HG03175 (cell line): ENCODE results near the gene ZNF254.
"Not testable (repeated sequence)": the region's sequence is repeated elsewhere in the genome, so short reads cannot be mapped to it uniquely, and the experiment has no call there.

ENCODE experiments used
- ATAC-seq: cut with Tn5 transposase; IDR thresholded peaks from one replicate; pipeline ENCODE4 v1.9.1; 2021; ENCODE audit warnings: mild to moderate bottlenecking, moderate library complexity; ENCODE audit not compliant: unreplicated experiment

ZNF254 gene

DNA sequence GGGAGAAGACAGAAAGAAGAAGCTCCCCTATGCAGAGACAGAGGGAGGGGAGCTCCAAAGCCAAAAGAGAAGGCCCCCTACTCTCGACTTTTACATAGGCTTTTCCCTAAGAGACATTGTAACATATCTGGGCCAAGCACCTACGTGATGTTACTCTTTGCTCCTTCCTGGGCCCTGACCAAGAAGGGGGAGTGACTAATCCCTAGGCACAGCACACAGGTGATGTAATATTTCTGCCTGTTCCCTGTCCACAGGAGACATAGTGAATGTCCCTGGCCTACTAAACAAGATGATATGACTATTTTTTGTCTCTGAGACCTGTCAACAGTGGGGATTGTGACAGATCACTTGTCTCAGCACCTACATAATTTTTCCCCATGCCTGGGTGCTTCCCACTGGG lies 15.9 kb upstream of the ZNF254 start:
- ATAC-seq = no peak

DNA sequence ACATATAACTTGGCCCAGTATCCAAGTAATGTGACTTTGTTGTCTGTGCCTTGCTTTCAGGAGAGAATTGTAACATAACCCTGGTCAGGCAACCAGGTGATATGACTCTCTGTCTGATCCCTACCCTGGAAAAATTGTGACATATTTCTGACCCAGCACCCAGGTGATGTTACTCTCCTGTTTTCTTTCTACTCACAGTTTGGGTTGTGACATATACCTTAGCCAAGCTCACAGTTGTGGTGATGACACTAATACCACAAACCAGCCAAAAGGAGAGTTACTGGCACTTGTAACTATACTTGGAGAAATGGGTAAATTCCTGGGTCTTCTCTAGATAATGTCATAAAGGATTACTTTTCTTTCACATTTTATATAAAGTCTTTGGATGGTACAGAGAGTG lies 14.3 kb upstream of the ZNF254 start:
- no peak for ATAC-seq

DNA sequence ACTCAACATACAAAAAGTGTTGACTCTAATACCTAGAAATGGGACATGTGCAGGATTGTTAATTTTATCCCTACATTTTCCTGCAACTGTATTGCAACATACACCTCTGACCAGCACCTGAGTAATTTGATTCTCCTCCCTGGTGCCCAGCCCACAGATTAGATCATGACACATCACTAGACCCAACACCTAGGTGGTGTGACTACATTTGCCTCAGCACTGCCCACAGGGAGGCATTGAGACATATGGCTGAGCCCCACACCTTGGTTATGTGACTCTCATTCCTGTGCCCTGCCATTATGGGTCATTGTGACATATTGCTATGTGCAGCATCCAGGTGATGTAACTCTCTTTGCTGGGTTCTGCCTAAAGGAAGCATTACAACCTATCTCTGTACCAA lies 13.2 kb upstream of the ZNF254 start:
- no peak for ATAC-seq

DNA sequence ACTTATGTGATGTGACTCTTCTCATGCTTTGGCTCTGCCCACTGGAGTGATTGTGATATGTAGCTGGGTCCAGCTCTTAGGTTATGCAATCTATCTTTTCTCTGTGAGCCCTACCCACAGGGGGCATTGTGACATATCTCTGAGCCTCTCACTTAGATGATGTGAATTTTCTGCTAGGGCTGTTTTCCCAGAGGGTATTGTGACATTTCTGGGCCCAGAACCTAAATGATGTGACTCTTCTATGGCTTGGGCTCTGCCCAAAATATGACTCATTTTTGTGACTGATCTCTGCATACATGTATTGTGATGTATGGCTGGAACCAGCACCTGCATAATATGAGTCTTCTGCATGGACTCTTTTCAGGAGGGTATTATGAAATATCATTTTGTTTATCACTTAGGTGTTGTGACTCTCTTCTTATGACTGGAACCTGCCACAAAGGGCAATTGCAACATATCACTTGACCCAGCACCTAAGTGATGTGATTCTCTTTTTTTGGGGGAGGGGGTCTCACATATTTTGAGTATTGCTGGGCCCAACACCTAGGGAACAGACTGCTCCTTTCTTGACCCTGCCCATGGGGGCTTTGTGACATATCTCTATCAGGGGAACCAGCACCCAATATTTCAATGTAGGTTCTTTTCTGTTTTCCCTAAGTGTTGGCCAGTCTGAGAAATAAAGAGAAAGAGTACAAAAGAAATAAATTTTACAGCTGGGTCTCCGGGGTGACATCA lies 12.1 kb upstream of the ZNF254 start:
- no peak for ATAC-seq

DNA sequence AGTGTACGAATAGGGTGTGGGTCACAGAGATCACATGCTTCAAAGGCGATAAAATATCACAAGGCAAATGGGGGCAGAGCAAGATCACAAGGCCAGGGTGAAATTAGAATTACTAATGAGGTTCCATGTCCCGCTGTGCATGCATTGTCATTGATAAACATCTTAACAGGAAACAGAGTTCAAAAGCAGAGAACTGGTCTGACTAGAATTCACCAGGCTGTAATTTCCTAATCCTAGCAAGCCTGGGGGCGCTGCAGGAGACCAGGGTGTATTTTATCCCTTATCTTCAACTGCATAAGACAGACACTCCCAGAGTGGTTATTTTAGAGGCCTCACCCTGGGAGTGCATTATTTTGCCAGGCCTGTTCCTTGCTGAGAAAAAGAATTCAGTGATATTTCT lies 11.5 kb upstream of the ZNF254 start:
- not testable (repeated sequence) for ATAC-seq

DNA sequence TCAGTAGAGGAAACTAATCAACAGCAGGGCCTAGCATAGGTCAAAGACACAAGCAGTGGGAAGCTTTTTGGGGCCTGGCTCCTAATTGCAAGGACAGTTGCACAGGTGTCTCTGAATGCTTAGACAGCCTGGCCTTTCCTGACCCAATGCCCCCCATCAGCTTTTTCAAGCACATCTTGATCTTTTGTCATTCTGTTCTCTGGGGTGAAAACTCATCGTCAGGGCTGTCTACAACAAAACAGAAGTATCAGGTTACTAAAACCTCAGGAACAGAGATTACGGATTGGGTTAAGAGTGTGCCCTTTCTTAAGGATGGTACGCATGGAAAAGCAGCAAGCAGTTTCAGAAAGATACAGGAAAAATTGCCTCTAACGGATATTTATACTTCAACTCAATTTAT lies 8.3 kb upstream of the ZNF254 start:
- no peak for ATAC-seq

DNA sequence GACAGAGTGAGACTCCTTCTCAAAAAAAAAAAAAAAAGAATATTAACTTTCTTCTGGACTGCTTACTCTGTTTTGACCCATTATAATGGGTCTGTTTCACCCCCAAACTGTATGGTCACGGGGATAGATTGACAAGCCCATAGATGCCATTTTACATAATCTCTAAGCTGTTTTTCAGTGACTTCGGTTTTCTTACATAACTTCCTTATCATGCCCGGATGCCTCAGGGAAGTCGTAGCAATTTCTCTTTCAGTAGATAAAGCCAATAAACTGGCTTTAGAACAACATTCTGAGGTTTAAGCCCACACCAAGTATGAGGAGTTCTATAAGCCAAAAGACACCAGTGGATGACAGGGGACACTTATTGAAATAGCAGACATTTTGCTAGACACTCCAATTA lies 5.9 kb upstream of the ZNF254 start:
- no peak for ATAC-seq

DNA sequence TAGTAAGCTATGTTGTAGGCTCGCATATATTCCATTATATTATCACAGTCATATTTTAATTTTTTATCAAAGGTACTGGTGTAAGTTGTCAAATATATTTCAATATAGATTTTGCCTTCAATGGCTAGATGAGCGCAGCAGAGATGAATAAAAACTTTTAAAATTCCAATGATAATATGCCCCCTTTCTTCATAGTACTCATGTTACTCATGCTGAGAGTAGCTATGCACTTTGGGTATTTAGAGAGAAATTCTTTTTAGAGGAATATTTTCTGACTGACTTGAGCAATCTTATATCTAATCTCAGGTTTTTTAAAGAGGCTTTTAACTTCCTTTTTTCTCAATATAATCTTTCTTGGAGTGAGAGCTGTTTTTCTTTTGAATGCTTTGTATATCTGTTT lies 11.4 kb downstream of the ZNF254 start:
- no peak for ATAC-seq

DNA sequence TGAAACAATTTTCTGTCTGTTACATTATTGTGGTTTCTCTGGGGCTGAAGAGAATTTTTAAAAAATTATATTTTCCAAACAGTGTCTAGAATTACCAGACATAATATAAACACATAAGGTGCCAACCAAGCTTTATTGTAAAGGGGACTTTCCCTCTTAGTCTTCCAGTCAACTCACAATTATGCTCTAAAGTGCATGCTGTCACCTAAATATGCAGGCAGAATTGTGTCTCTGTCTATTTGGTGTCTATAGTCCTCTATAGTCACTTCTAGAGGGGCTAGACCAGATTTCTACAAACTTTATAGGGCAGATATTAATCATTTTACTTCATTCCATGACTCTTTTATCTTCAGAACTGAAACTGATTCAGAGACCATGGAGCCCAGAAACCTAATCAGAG lies 12.8 kb downstream of the ZNF254 start:
- no peak for ATAC-seq

DNA sequence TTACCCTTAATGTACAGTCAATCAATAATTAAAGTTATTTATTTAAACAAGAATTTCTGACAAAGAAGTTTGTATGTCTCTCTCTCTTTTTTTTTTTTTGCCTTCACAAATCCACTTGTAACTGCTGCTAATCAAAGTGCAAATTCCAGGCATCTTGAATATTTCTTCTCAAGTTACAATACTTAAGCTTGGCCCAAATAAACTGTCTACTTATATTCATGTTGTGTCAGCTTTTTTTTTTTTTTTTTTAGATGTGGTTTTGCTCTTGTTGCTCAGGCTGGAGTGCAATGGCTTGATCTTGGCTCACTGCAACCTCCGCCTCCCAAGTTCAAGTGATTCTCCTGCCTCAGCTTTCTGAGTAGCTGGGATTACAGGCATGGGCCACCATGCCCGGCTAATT lies 13.6 kb downstream of the ZNF254 start:
- not testable (repeated sequence) for ATAC-seq

DNA sequence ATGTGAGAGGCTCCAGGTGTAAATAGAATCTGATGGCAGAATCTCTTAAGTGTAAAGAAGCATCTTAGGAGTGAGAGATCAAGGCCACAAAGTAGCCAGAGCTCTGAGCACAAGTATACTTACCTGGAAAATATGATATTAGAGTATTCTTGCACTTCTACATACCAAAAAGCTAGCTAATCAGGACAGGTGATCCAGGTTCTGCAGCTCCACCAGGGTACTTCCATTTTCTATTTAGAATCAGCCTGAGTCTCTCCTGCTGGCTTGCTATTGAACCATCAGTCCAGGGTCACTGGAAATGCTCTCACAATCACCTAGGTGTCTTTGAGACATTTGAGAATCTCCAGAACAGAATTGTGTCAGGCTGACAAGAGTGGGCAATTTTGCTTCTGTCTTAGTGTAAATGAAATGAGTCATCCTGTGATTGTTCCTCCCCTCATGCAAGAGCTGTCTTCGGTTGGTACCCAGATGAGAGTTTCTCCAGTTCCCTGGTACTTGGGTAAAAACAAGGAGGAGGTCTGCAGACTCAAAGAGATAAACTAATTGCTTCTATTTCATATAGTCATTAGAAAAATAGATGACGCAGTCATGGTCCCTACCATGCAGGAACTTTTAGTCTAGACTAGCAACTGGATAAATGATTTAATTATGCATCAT lies 14.6 kb downstream of the ZNF254 start:
- ATAC-seq = no peak

DNA sequence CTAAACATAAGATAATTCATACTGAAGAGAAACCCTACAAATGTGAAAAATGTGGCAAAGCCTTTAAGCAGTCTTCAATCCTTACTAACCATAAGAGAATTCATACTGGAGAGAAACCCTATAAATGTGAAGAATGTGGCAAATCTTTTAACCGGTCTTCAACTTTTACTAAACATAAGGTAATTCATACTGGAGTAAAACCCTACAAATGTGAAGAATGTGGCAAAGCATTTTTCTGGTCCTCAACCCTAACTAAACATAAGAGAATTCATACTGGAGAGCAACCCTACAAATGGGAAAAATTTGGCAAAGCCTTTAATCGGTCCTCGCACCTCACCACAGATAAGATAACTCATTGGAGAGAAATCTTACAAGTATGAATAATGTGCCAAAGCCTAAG lies 40.6 kb downstream of the ZNF254 start:
- ATAC-seq = no peak

DNA sequence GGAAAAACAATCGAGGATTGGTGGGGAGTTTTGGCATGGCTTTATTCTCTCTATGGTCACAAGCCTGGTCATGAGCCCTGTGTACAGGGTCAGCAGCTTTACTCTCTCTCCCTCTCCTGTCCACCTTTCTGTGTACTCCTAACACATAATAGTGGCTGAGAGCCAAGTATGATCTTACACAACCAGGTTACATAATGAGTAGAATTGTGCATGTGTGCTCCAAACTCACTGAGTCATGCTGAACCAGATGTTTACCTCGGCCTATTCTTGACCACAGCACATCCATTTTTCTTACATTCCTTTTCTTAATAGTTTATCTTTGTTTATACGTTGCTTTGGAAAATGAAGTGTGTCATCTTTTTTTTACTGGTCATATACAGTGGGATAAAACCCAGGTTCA lies 53.1 kb downstream of the ZNF254 start:
- ATAC-seq = no peak

DNA sequence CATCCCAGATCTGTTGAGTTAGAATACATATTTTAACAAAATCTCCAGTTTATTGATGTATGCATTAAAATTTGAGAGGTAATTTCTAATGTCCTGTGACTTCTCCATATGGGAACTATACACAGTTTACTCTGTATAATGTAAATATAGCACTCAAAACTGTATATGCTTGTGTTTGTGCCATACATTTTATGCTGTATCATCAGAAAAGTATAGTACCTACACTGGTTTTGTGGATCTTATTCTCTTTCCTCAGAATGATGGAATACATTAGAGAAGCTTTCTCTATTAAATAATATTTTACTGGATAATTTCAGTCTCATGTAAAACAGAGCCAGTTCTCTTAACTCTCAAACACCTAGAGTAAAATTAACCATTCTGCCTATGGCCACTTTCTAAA lies 53.6 kb downstream of the ZNF254 start:
- ATAC-seq = no peak

DNA sequence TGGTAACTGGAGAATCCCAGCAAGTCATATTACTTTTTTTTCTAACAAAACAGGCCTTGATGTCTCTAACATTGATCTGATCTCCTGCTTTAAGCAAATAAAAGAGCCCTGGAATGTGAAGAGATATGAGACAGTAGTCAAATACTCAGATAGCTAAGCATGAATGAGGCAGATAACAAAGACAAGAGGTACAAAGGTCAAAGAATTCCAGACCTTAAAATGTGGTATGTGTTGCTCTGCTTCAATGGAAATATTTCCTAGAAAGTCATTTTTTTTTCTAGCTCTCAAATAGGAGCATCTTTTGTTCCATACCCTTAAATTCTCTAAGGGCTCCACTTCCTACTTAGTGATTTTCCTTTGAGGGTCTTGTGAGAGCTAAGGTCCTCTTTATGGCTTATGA lies 54.6 kb downstream of the ZNF254 start:
- ATAC-seq = no peak

DNA sequence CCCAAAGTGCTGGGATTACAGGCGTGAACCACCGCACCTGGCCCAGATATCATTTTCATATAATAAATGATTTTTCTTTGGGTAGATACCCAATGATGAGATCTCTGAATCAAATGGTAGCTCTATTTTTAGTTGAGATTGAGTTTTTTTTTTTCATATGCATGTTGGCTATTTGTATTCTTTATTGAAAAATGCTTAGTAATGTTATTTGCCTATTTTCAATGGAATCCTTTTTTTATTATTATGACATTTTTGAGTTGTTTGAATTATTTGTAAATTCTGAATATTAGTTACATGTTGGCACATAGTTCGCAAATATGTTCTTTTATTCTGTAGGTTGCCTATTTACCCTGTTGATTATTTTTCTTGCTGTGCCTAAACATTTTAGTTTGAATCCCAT lies 55.8 kb downstream of the ZNF254 start:
- ATAC-seq = no peak

DNA sequence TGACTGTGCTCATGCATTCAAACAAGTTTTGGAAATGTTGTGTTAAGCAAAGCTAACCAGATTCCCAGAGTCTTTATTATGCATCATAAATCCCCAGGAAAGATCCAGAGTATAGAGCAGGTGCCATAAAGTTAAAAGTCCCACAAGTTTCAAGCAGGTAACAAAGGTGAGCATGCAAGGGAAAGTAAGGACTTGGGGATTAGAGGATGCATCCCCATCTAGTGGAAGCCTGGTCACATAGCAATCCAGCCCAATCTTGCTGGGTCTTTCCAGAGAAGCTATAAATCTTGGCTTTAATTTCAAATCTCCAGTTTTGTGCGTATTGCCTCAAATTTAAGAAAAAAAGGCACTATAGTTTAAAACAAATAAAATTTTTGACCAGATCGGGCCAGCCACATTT lies 72.7 kb downstream of the ZNF254 start:
- no peak for ATAC-seq

DNA sequence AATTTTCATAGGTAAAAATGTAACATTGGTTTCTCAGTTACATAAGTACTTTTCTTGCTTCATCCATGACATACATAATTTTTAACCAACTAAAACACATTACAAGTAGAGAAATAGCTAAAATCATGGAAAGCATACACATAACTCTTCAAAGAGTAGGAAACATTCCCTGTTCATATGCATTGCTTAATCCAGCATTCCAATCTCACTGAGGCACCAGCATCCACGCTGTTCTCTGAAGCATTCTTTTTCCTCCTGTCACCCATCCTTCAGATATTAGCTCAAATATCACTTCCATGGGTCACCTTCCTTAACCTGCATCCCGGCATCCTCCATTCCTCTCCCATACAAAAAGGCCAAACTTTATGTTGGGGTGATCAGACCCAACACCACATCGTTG lies 79.1 kb downstream of the ZNF254 start:
- no peak for ATAC-seq

DNA sequence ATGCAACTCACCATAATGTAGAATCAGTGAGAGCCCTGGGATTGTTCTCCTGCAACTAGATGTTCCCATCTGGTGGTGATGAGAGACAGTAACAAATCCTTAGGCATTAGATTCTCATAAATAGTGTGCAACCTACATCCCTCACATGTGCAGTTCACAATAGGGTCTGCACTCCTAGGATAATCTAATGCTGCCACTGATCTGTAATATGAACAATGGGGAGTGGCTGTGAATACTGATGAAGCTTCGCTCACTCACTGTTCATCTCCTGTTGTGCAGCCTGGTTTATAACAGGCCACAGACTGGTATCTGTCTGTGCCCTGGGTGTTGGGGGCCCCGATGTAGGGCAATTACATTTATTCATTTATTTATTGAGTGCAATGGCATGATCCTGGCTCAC lies 86.9 kb downstream of the ZNF254 start:
- no peak for ATAC-seq

DNA sequence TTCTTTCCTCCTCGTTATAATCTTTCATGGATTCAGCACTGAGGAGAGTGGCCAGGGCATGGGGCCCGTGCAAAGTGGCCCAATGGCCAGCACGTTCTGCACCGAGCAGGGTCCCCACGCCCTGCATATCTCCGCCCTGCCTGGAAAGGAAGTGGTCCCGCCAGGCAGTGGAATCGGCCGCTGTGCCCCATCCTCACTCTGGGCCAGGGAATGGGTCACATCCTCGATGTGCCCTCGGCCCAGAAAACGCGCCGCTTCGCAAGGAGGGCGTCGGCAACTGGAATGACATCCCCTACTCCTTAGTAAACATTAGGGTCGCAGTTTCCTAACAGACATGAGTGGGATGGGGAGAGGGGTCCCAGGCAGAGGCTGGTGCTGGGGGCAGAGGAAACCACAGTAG lies 90.7 kb downstream of the ZNF254 start:
- ATAC-seq = no peak

DNA sequence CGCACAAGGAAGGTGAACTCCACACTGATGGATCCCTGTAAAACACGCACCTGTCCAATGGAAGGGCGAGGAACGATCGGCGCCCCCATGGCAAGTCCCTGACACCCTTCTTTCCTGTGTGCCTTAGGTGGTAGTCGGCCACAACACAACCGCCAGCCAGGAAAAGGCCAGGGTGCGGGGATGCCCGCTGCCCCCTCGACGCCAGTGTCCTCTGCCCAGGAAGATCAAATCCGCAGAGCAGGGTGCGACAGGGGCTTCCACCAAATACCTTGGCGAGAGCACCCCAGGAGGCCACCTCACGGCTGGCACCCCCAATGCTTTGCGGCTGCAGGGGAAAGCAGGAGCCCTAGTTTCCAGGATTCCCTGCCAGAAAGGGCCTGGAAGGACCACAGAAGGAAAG lies 91.2 kb downstream of the ZNF254 start:
- ATAC-seq = no peak
